RWPE2 (cell line): ENCODE measurements around the gene FAM98A.

Source experiments
- ATAC-seq: fragments of 200-7000 bp; cut with Tn5 transposase; 3 replicates; pipeline ENCODE4 v1.9.1; 2021; ENCODE audit warnings: low read depth
- DNase-seq: peaks from one replicate; pipeline ENCODE4 v3.0.0-alpha.2; 2020; ENCODE audit warnings: low spot score
- H3K27ac ChIP-seq: fragments of 450-650 bp; 2 replicates; pipeline ENCODE4 v1.5.1; 2017; ENCODE audit warnings: mild to moderate bottlenecking; ENCODE audit not compliant: poor library complexity, severe bottlenecking
- H3K27me3 ChIP-seq: fragments of 250-450 bp; sonication (Bioruptor Pico); 2 replicates; pipeline ENCODE4 v1.5.1; 2021; ENCODE audit warnings: mild to moderate bottlenecking, moderate library complexity; ENCODE audit not compliant: insufficient read depth, poor library complexity, severe bottlenecking
- H3K36me3 ChIP-seq: fragments of 250-450 bp; sonication (Bioruptor Pico); 2 replicates; pipeline ENCODE4 v1.5.1; 2020; ENCODE audit warnings: low read depth, mild to moderate bottlenecking, moderate library complexity
- H3K4me1 ChIP-seq: fragments of 250-450 bp; sonication (Bioruptor Pico); 2 replicates; pipeline ENCODE4 v1.5.1; 2021; ENCODE audit warnings: mild to moderate bottlenecking, moderate library complexity; ENCODE audit not compliant: insufficient read depth, poor library complexity, severe bottlenecking
- H3K4me3 ChIP-seq: fragments of 250-450 bp; sonication (Bioruptor Pico); 2 replicates; pipeline ENCODE4 v1.5.1; 2021; ENCODE audit warnings: mild to moderate bottlenecking, moderate library complexity; ENCODE audit not compliant: severe bottlenecking
- H3K9me3 ChIP-seq: fragments of 250-450 bp; sonication (Bioruptor Pico); 2 replicates; pipeline ENCODE4 v1.5.1; 2021; ENCODE audit warnings: mild to moderate bottlenecking, moderate library complexity; ENCODE audit not compliant: severe bottlenecking
- TF ChIP-seq, protein P1 (sequence below): fragments of 450-650 bp; IDR thresholded peaks from one replicate; pipeline ENCODE4 v1.5.1; 2017; ENCODE audit warnings: mild to moderate bottlenecking, moderate library complexity; ENCODE audit not compliant: poor library complexity, severe bottlenecking

FAM98A gene

DNA sequence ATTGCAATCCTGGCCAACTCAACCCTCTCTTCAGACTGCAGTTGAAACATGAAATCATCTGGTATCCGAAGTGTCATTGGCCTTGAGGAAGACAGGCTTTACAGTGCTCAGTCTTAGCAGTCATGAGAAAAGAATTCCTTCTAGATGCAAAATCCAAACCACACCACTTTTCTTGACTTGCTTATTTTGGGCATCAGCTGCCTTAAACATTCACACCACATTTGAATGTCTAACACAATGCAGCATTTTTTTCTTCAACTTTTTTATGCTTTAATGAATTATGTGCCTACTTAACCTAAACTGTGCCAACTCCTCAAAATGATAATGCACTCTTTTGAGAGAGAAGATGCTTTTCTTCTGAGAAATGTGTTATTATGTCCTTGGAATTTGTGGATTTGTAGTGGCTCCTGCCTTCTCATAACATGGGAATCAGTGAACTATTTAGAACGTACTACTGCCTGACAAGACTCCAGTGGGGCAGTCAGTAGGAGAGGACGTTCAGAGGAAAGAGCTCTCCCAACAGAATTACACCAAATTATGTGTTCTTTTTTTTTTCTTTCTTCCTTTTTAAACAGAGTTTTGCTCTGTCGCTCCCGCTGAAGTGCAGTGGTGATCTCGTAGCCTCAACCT lies 3.2 kb upstream of the FAM98A start:
- no peak for ATAC-seq
- no peaks in the 10 kb centered on the region for H3K9me3 ChIP-seq
- peaks cover 11% of the 10 kb centered on the region for H3K4me1 ChIP-seq
- H3K27ac ChIP-seq, result no peak overlapping the region
- no peak for DNase-seq
- H3K36me3 ChIP-seq, result no peaks in the 10 kb centered on the region
- no peak overlapping the region for H3K4me3 ChIP-seq
- TF ChIP-seq, protein P1, sequence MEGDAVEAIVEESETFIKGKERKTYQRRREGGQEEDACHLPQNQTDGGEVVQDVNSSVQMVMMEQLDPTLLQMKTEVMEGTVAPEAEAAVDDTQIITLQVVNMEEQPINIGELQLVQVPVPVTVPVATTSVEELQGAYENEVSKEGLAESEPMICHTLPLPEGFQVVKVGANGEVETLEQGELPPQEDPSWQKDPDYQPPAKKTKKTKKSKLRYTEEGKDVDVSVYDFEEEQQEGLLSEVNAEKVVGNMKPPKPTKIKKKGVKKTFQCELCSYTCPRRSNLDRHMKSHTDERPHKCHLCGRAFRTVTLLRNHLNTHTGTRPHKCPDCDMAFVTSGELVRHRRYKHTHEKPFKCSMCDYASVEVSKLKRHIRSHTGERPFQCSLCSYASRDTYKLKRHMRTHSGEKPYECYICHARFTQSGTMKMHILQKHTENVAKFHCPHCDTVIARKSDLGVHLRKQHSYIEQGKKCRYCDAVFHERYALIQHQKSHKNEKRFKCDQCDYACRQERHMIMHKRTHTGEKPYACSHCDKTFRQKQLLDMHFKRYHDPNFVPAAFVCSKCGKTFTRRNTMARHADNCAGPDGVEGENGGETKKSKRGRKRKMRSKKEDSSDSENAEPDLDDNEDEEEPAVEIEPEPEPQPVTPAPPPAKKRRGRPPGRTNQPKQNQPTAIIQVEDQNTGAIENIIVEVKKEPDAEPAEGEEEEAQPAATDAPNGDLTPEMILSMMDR, result no peak
- no peaks in the 10 kb centered on the region for H3K27me3 ChIP-seq

DNA sequence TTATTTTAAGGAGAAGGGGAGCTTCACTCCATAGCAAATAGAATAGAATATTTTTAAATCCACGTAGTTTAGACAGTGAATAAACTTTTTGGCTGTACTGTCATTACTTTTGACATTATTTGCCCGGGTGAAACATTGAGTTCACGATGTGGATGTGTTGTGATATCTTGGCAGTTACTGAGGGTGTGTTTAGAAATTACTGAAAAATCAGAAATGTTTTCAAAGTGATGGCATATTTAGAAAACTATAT lies 769 bp upstream of the FAM98A start:
- DNase-seq (no peak), ATAC-seq (no peak)
- peaks cover 15% of the 10 kb centered on the region for H3K4me1 ChIP-seq
- peak overlapping the region; percentile 14 for H3K27ac ChIP-seq
- TF ChIP-seq, protein P1, result no peak
- H3K9me3 ChIP-seq, result no peaks in the 10 kb centered on the region
- H3K27me3 ChIP-seq, result no peaks in the 10 kb centered on the region
- H3K4me3 ChIP-seq, result peak overlapping the region; percentile 86
- H3K36me3 ChIP-seq, result peaks cover 8% of the 10 kb centered on the region; the same call in 1 of the 2 replicates

DNA sequence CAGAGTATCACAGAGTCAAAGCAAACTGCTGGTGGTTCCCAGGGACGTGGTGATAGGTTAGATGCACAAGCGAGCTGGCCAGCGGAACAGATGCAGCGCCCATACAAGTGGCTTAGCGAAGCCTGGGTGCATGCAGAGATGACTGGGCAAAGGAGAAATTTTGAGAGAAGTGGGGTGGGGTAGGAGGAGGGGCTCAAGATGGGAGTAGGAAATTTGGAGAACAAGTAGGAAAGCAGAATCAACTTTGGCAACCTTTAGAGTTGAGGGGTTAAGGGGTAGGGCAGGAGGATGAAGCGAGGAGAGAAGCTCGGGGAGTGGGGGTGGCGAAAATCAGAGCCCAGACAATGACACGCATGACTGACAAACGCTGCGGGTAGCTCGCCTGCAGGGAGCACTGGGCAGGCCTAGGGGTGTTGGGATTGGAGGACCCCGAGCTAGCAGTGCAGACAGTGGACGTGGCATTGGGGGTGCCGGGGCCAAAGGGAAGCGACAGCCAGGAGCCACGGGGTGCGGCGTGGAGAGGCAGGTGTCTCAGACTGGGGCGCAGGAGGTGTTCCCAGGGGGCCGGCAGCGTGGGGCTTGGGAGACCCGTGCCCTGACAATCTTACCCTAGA lies 431 bp downstream of the FAM98A start:
- DNase-seq, result no peak

DNA sequence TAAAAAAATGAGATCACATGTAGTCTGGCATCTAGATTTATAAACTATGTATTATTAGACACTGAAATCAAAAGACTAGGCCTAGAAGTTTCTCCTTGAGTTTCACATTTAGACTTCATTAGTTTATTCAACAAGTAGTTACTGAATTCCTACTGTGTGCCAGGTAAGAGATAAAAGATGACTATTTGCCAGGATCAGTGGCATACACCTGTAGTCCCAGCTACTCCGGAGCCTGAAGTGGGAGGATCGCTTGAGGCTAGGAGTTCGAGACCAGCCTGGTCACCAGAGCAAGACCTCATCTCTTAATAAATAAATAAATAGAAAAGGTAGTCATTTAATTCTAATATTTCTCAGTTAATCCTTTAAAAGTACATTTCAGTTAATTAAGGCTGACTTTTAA lies 2.1 kb downstream of the FAM98A start:
- Histone ChIP-seq H3K27me3 (no peaks in the 10 kb centered on the region), H3K4me1 (peaks cover 15% of the 10 kb centered on the region), H3K9me3 (no peaks in the 10 kb centered on the region), H3K36me3 (peaks cover 31% of the 10 kb centered on the region), H3K4me3 (no peak overlapping the region), H3K27ac (no peak overlapping the region)
- no peak for DNase-seq
- no peak for ATAC-seq
- TF ChIP-seq, protein P1, result no peak

More for the DNA sequence above, 431 bp downstream of the FAM98A start:
- H3K4me3 ChIP-seq, result peak overlapping the region; percentile 86
- peaks cover 15% of the 10 kb centered on the region for H3K4me1 ChIP-seq
- peaks cover 17% of the 10 kb centered on the region for H3K36me3 ChIP-seq
- TF ChIP-seq, protein P1, result no peak
- H3K27ac ChIP-seq, result peak overlapping the region; percentile 33
- no peaks in the 10 kb centered on the region for H3K9me3 ChIP-seq
- no peaks in the 10 kb centered on the region for H3K27me3 ChIP-seq
- peak; percentile 51 for ATAC-seq

DNA sequence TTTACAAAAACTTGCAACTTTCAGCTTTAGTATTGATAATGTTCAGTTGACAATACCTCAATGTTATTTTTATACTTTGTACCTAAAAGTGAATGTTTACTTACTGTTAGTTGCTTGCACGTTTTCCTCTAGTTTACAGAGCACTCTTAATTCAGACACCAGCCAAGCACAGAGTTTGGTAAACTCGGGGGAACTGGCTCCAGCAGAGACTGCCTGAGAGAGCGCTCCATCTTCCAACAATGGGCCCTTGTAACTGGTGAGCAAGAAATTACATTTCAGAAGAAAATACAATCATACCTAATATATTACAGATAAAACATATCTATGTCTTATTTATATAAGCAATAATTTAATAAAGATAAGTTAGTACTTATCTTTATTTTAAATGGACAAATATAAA lies 3.7 kb downstream of the FAM98A start:
- no peak for ATAC-seq
- H3K27me3 ChIP-seq, result no peaks in the 10 kb centered on the region
- H3K4me3 ChIP-seq, result no peak overlapping the region
- H3K9me3 ChIP-seq, result no peaks in the 10 kb centered on the region
- no peak overlapping the region for H3K27ac ChIP-seq
- TF ChIP-seq, protein P1, result no peak
- H3K36me3 ChIP-seq, result peaks cover 48% of the 10 kb centered on the region
- H3K4me1 ChIP-seq, result peaks cover 15% of the 10 kb centered on the region
- no peak for DNase-seq
